Osteocyte (in vitro differentiated cells): ENCODE measurements around the gene CDH16. TPM values are rescaled to one million over a fixed set of nuclear protein-coding genes. Genes with fewer than 3 reads are reported as not detected.

Source experiments
- DNase-seq: peaks from one replicate; pipeline ENCODE4 v3.0.0; 2021; ENCODE audit warnings: mixed read lengths; ENCODE audit not compliant: unreplicated experiment; ENCODE audit errors: extremely low spot score
- H3K27ac Mint-ChIP-seq: one replicate; pipeline ENCODE4 v1.8.0; 2021; ENCODE audit warnings: mild to moderate bottlenecking, mixed read lengths; ENCODE audit not compliant: unreplicated experiment
- H3K27me3 Mint-ChIP-seq: one replicate; pipeline ENCODE4 v1.8.0; 2021; ENCODE audit warnings: mixed read lengths; ENCODE audit not compliant: unreplicated experiment
- H3K36me3 Mint-ChIP-seq: one replicate; pipeline ENCODE4 v1.8.0; 2021; ENCODE audit warnings: mixed read lengths; ENCODE audit not compliant: unreplicated experiment
- H3K4me1 Mint-ChIP-seq: one replicate; pipeline ENCODE4 v1.8.0; 2021; ENCODE audit warnings: mixed read lengths; ENCODE audit not compliant: unreplicated experiment
- H3K4me3 Mint-ChIP-seq: one replicate; pipeline ENCODE4 v1.8.0; 2021; ENCODE audit warnings: mild to moderate bottlenecking, moderate library complexity, mixed read lengths; ENCODE audit not compliant: unreplicated experiment
- H3K9me3 Mint-ChIP-seq: one replicate; pipeline ENCODE4 v1.8.0; 2021; ENCODE audit warnings: mixed read lengths; ENCODE audit not compliant: unreplicated experiment
- total RNA-seq: library from RNA; stranded (reverse); gene quantifications from 2 replicates; pipeline ENCODE4 v1.2.1, GENCODE V29; 2021
- TF ChIP-seq, protein P1 (sequence below): fragments of 200-600 bp; sonication (generic); IDR thresholded peaks from 2 replicates; pipeline ENCODE4 v1.5.0; 2021; ENCODE audit warnings: antibody characterized with exemption, mild to moderate bottlenecking, moderate library complexity

The CDH16 gene
- total RNA-seq, 1 donor from 2014 or later, result not detected

DNA sequence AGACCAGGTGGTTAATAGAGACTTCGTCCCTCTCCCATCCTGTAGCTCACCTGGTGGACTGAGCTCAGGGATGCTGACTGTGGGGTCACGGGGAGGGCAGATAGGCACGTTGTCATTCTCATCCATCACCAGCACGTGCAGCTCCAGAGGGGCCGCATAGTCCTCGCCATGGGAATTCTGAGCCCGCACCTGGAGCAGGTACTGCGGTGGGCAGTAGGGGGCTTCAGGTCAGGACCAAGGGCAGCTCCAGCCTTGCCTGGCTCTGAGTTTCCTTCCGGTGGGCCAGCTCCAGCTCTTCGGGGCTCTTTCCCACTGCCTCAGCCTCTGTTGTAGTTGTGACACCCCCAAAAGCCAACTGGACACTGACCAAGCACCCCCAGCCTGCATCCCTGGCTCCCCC lies 5.6 kb downstream of the CDH16 start:
- Mint-ChIP-seq H3K27ac (no peak overlapping the region), H3K27me3 (peaks cover 27% of the 10 kb centered on the region), H3K9me3 (no peaks in the 10 kb centered on the region), H3K36me3 (no peaks in the 10 kb centered on the region), H3K4me3 (no peak overlapping the region), H3K4me1 (no peaks in the 10 kb centered on the region)
- no peak for DNase-seq
- TF ChIP-seq, protein P1, sequence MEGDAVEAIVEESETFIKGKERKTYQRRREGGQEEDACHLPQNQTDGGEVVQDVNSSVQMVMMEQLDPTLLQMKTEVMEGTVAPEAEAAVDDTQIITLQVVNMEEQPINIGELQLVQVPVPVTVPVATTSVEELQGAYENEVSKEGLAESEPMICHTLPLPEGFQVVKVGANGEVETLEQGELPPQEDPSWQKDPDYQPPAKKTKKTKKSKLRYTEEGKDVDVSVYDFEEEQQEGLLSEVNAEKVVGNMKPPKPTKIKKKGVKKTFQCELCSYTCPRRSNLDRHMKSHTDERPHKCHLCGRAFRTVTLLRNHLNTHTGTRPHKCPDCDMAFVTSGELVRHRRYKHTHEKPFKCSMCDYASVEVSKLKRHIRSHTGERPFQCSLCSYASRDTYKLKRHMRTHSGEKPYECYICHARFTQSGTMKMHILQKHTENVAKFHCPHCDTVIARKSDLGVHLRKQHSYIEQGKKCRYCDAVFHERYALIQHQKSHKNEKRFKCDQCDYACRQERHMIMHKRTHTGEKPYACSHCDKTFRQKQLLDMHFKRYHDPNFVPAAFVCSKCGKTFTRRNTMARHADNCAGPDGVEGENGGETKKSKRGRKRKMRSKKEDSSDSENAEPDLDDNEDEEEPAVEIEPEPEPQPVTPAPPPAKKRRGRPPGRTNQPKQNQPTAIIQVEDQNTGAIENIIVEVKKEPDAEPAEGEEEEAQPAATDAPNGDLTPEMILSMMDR, result no peak

- H3K9me3 Mint-ChIP-seq, result no peaks in the 10 kb centered on the region
- no peak overlapping the region for H3K4me3 Mint-ChIP-seq
- no peak for DNase-seq
- H3K4me1 Mint-ChIP-seq, result no peaks in the 10 kb centered on the region
- H3K36me3 Mint-ChIP-seq, result no peaks in the 10 kb centered on the region
- H3K27me3 Mint-ChIP-seq, result peaks cover 27% of the 10 kb centered on the region
- TF ChIP-seq, protein P1, result no peak
- H3K27ac Mint-ChIP-seq, result no peak overlapping the region
Observed at GRCh38 chr16:66911801-66912200, 6.9 kb downstream of the CDH16 start.

DNA sequence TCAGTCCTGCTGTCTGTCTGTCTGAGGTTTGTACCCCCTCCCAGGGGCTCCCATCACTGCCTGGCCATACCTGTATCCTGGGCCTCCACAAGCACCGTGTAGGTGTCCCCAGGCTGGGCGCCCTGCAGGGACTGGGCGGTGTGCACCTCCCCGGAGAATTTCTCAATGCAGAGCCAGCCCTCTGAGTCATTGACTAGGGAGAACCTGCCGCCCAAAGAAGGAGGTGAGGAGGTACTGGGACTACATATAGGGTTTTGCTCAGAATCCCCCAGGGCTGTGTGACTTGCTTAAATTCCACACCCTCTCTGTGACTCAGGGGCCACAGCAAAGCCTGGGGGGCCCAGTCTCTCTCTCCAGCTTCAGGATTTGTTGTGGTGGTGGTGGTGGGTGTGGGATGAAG lies 7.6 kb downstream of the CDH16 start:
- Mint-ChIP-seq H3K36me3 (no peaks in the 10 kb centered on the region), H3K27me3 (peaks cover 23% of the 10 kb centered on the region), H3K4me1 (no peaks in the 10 kb centered on the region), H3K9me3 (no peaks in the 10 kb centered on the region), H3K27ac (no peak overlapping the region), H3K4me3 (no peak overlapping the region)
- no peak for DNase-seq
- TF ChIP-seq, protein P1, result no peak

GRCh38 chr16:66910175-66910940 lies 8.3 kb downstream of the CDH16 start:
- Mint-ChIP-seq H3K9me3 (no peaks in the 10 kb centered on the region), H3K36me3 (no peaks in the 10 kb centered on the region), H3K27me3 (peaks cover 20% of the 10 kb centered on the region), H3K4me1 (no peaks in the 10 kb centered on the region), H3K27ac (no peak overlapping the region), H3K4me3 (no peak overlapping the region)
- no peak for DNase-seq
- TF ChIP-seq, protein P1, result no peak

- Mint-ChIP-seq H3K9me3 (no peaks in the 10 kb centered on the region), H3K27ac (no peak overlapping the region)
Observed at GRCh38 chr16:66908762-66909559, 9.7 kb downstream of the CDH16 start.

More at GRCh38 chr16:66908762-66909559, 9.7 kb downstream of the CDH16 start:
- TF ChIP-seq, protein P1, result no peak
- Mint-ChIP-seq H3K36me3 (no peaks in the 10 kb centered on the region), H3K4me1 (peaks cover 6% of the 10 kb centered on the region), H3K27me3 (peaks cover 11% of the 10 kb centered on the region), H3K4me3 (no peak overlapping the region)
- no peak for DNase-seq
